ENCODE measurements around the gene PLEKHD1.
"Not testable (repeated sequence)": the region's sequence is repeated elsewhere in the genome, so short reads cannot be mapped to it uniquely, and the experiment has no call there.

The PLEKHD1 gene

DNA sequence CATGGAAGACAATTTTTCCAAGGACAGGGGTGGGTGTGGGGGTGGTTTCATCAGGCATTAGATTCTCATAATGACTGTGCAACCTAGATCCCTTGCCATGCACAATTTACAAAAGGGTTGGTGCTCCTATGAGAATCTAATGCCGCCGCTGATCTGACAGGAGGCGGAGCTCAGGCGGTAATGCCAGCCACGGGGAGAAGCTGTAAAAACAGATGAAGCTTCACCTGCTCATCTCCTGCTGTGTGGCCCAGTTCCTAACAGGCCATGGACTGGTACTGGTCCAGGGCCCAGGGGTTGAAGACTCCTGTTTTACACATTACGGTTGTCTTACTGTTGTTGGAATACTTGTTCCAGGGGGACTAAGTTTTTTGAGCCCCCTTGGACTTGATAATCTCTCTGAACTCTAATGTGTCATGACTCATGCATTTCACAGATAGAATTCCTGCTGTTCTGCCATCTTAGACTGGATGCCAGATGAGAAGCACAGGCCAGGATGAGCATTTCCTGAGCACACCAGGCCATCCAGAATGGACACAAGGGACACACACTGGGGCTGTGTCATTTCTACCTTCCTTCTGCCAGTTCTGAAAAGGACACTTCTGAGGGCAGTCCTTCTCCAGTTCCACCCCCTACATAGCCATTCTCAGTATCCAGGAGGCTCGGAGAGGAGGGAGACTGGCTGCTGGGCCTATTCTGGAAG, 5.8 kb downstream of the PLEKHD1 start:
- H3K4me3 ChIP-seq = no peak overlapping the region
- TF ChIP-seq, protein P1, sequence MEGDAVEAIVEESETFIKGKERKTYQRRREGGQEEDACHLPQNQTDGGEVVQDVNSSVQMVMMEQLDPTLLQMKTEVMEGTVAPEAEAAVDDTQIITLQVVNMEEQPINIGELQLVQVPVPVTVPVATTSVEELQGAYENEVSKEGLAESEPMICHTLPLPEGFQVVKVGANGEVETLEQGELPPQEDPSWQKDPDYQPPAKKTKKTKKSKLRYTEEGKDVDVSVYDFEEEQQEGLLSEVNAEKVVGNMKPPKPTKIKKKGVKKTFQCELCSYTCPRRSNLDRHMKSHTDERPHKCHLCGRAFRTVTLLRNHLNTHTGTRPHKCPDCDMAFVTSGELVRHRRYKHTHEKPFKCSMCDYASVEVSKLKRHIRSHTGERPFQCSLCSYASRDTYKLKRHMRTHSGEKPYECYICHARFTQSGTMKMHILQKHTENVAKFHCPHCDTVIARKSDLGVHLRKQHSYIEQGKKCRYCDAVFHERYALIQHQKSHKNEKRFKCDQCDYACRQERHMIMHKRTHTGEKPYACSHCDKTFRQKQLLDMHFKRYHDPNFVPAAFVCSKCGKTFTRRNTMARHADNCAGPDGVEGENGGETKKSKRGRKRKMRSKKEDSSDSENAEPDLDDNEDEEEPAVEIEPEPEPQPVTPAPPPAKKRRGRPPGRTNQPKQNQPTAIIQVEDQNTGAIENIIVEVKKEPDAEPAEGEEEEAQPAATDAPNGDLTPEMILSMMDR (IDR thresholded peaks at IDR 0.05) = no peak
- no peak for DNase-seq (ENCODE audit: low spot score)
- no peak overlapping the region for H3K27ac ChIP-seq

DNA sequence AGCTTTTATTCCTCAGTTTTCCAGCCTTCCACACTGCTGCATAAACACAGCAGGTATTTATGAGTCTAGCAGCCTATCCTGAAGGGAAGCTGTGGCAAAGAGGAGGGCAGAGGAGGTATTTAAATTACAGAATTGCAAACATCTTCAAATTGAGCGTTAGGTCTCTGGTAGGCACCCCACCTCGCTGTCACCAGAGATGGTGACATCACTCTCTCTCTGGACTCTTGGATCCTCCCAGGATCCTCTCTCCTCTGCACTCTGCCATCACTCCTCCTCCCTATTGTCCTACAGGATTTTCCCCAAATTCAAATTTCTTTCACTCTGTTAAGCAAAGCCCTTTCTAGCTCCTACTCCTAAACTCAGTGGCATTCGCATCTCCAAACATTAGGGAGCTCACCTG, 6.7 kb downstream of the PLEKHD1 start:
- Histone ChIP-seq H3K27ac (no peak overlapping the region), H3K4me3 (no peak overlapping the region)
- DNase-seq (ENCODE audit: low spot score) = no peak
- TF ChIP-seq, protein P1 (IDR thresholded peaks at IDR 0.05) = no peak

DNA sequence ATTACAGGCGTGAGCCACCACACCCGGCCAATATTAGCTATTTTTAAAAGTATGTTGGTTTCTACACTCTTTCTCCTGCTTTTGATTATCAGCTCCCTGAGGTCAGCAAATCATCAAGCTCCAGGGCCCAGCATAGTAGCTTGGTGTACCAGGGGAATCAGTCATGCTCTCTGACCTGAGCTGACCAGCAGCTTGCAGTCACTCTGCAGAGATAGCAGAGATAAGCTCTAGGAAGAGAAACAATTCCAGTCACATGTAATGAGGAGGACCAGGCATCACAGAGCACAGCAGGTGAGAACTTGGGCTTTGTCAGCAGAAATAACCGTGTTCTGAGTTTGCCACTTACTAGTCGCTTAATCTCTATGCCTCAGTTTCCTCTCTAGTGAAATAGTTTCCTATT, 8.5 kb downstream of the PLEKHD1 start:
- Histone ChIP-seq H3K4me3 (no peak overlapping the region), H3K27ac (no peak overlapping the region)
- DNase-seq (ENCODE audit: low spot score) = no peak
- TF ChIP-seq, protein P1 (IDR thresholded peaks at IDR 0.05) = no peak

DNA sequence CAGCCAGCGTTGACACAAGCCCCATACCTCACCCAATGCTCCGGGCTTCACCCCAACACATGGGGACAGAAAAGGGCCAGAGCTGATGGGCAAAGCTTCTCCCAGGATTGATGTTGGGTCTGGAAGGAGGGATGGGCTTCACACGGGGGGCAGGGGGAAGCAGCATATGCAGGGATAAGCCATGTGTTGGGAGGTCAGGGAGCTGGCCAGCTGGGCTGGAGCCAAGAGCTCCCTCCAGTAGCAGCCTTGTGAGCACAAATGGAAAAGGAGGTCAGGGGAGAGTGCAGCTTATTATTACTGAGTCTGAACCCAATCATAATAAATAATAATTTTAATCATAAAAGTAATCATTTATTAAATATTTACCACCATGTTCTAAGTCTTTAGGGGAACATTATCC, 9.3 kb downstream of the PLEKHD1 start:
- DNase-seq (ENCODE audit: low spot score) = no peak
- TF ChIP-seq, protein P1 (IDR thresholded peaks at IDR 0.05) = no peak
- no peak overlapping the region for H3K27ac ChIP-seq
- H3K4me3 ChIP-seq = no peak overlapping the region

DNA sequence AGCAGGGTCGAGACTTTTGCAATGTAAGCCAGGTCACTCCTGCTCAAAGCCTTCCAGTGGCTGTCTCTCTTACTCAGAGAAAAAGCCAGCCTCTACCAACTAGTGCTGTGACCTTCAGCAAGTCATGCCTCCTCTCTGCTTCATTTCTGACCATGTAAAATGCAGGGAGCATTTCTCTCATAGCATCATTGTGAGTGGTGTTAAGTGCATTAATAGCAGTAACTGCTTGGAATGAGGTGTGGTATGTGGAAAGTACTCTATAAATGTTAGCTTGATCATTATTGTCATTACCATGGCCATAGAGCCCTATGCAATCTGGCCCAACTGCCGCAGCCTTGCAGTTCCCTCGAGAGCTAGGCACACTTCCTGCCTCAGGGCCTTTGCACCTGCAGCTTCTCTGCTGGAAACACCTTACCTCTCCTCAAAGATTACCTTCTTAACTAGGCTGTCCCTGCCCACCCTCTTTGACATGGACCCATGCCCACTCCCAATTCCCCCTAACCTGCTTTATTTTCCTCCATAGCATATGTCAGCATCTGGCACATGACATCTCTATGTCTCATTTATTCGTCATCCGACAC, 10.9 kb downstream of the PLEKHD1 start:
- Histone ChIP-seq H3K27ac (no peak overlapping the region), H3K4me3 (no peak overlapping the region)
- DNase-seq (ENCODE audit: low spot score) = no peak
- TF ChIP-seq, protein P1 (IDR thresholded peaks at IDR 0.05) = no peak

DNA sequence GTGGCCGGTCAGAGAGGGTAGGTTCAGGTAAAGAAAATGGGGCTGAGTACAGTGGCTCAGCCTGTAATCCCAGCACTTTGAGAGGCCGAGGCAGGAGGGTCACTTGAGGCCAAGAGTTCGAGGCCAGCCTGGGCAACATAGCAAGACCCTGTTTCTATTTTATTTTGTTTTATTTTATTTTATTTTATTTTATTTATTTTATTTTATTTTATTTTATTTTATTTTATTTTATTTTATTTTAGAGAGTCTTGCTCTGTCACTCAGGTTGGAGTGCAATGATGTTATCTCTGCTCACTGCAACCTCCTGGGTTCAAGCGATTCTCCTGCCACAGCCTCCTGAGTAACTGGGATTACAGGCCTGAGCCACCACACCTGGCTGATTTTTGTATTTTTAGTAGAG, 13.3 kb downstream of the PLEKHD1 start:
- H3K4me3 ChIP-seq; H3K27ac ChIP-seq; DNase-seq (ENCODE audit: low spot score): not testable (repeated sequence)

DNA sequence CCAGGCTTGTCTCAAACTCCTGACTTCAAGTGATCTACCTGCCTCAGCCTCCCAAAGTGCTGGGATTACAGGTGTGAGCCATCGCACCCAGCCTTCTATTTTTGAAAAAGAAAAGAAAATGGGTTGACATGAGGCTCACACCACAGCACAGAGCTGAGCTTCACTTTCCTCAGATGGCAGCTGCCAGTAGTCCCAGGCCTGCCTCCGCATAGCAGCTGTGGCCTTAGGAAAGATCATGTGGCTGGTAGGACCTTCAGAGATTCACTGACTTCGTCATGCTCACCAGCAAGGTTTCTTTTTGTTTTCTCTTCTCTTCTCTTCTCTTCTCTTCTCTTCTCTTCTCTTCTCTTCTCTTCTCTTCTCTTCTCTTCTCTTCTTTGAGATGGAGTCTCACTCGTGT, 13.8 kb downstream of the PLEKHD1 start:
- H3K4me3 ChIP-seq; H3K27ac ChIP-seq; DNase-seq (ENCODE audit: low spot score): not testable (repeated sequence)

DNA sequence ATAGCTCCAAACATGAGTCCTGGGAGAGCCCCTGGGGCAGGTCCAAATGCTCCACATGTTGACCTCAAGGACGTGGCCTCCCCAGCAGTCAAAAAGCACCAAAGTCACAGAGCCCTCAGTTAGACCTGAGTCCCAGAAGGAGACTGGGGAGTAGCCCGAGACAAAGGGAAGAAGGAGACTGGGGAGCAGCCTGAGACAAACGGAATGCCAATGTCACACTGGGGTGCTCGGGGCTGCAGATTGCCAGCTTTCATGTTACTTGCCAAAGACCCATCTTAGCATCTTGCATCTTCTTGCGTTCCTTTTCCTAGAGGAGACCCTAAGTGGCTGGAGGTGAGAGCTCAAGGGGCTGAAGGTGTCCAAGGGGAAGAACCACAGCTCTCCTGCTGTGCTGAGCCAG, 14.9 kb downstream of the PLEKHD1 start:
- H3K4me3 ChIP-seq = no peak overlapping the region
- DNase-seq (ENCODE audit: low spot score) = no peak

More for the DNA sequence above, 14.9 kb downstream of the PLEKHD1 start:
- TF ChIP-seq, protein P1 (IDR thresholded peaks at IDR 0.05) = no peak
- no peak overlapping the region for H3K27ac ChIP-seq

Data from coronary artery (tissue), 2 donors.